WI38 (cell line): Measurements from ENCODE around the gene PLCD1.

Experiments used
- H3K4me3 ChIP-seq: 2 replicates; pipeline ENCODE4 v1.5.1; 2011; ENCODE audit warnings: low read depth, mild to moderate bottlenecking, control low read depth, low read length
- CTCF ChIP-seq: IDR thresholded peaks from 2 replicates; pipeline ENCODE4 v1.5.1; 2012; ENCODE audit warnings: low read depth, mild to moderate bottlenecking, control low read depth, low read length

Gene PLCD1

GRCh38 chr3:38009807-38010591 is 19.4 kb downstream of the PLCD1 start:
- H3K4me3 ChIP-seq, result no peak overlapping the region
- TF ChIP-seq CTCF, result no peak

- TF ChIP-seq CTCF, result no peak
- no peak overlapping the region for H3K4me3 ChIP-seq
Observed at GRCh38 chr3:38008971-38009580, 20.4 kb downstream of the PLCD1 start.

DNA sequence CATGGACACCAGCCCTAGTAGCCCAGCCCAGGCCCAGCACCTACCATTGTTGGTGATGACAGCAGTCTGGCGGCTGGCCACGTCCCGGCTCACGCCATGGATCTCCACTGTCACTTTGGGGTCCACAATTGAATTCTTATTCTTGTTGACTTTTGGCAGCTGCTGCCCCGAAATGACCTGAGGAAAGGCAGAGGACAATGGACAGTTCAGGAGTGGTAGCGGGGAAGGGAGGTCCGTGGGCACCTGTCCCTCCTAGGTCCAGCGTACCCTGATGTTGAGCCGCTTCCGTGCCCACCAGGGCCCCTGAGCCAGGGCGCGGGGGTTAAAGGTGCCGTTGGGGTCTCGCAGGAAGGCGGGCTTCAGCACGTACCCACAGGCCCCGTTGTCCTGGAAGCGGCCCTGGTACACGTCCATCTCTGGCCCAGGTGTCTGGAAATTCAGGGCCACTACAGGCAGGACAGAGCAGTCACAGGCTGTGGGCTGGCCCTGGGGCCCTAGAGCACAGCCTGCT is 21.2 kb downstream of the PLCD1 start:
- H3K4me3 ChIP-seq, result no peak overlapping the region
- no peak for TF ChIP-seq CTCF

DNA sequence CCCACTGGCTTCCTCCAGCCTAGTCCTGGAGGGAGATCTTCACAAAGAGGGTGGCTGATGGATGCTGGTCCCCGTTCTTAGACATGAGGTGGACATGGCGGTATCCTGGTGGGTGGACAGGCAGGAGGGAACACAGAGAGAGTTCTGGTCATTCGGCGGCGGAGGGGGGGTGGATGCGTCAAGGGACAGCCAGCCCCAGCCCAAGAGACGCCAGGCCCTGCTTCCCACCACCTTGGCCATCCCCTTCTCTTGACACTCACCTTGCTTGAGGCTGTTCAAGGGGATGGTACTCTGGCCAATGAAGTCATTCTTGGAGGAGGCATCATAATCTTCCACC is 21.7 kb downstream of the PLCD1 start:
- no peak overlapping the region for H3K4me3 ChIP-seq
- no peak for TF ChIP-seq CTCF

DNA sequence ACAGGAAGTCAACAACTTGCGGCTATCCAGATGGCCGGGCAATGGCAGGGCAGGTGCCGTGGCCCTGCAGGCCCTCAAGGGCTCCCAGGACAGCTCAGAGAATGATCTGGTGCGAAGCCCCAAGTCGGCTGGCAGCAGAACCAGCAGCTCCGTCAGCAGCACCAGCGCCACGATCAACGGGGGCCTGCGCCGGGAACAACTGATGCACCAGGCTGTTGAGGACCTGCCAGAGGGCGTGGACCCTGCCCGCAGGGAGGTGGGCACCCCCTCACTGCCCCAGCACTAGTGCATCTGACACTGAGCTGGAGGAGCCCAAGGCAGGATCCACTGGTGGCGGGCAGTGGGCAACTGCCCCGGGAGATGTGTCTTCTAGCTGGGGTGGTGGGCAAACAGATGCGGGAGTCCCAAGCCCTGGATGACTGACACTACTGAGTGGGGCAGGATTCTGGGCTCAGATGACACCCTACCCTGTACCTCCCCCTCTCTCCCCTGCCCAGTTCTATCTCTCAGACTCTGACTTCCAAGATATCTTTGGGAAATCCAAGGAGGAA is 22.9 kb downstream of the PLCD1 start:
- TF ChIP-seq CTCF, result no peak

GRCh38 chr3:38006031-38006430 is 23.4 kb downstream of the PLCD1 start:
- no peak overlapping the region for H3K4me3 ChIP-seq
- TF ChIP-seq CTCF, result no peak

More for the DNA sequence above, 22.9 kb downstream of the PLCD1 start:
- H3K4me3 ChIP-seq, result no peak overlapping the region
